Neural cell (in vitro differentiated cells): ENCODE results near the gene SDCCAG8. TPM values are rescaled to one million over a fixed set of nuclear protein-coding genes. Genes with fewer than 3 reads are reported as not detected.

Source experiments
- H2AFZ ChIP-seq: fragments of 200-600, 300-800 bp; sonication (generic), shearing (Covaris generic); 2 replicates; pipeline ENCODE4 v1.6.0; 2014; ENCODE audit warnings: low read depth, mild to moderate bottlenecking, antibody characterized with exemption, low read length, moderate library complexity
- H3F3A ChIP-seq: fragments of 200-600 bp; shearing (Covaris generic); 2 replicates; pipeline ENCODE4 v1.6.1; 2016; ENCODE audit warnings: mild to moderate bottlenecking, moderate library complexity, mixed read lengths, antibody characterized with exemption, low read length; ENCODE audit not compliant: insufficient read depth, poor library complexity, severe bottlenecking
- H3K27ac ChIP-seq: fragments of 200-600, 300-800 bp; sonication (generic), shearing (Covaris generic); 2 replicates; pipeline ENCODE4 v1.5.1; 2014; ENCODE audit warnings: mild to moderate bottlenecking, low read length, moderate library complexity
- H3K27me3 ChIP-seq: fragments of 300-800, 200-600 bp; sonication (generic), shearing (Covaris generic); 2 replicates; pipeline ENCODE4 v1.6.0; 2014; ENCODE audit warnings: mild to moderate bottlenecking, low read depth, low read length, moderate library complexity; ENCODE audit not compliant: insufficient read depth
- H3K36me3 ChIP-seq: fragments of 300-800, 200-600 bp; sonication (generic), shearing (Covaris generic); 2 replicates; pipeline ENCODE4 v1.5.1; 2014; ENCODE audit warnings: mild to moderate bottlenecking, antibody characterized with exemption, low read length, moderate library complexity; ENCODE audit not compliant: insufficient read depth
- H3K4me2 ChIP-seq: fragments of 300-800, 200-600 bp; sonication (generic), shearing (Covaris generic); 2 replicates; pipeline ENCODE4 v1.6.0; 2014; ENCODE audit warnings: mild to moderate bottlenecking, low read length
- H3K4me3 ChIP-seq: fragments of 300-800, 200-600 bp; sonication (generic), shearing (Covaris generic); 2 replicates; pipeline ENCODE4 v1.5.1; 2014; ENCODE audit warnings: mild to moderate bottlenecking, low read length, moderate library complexity
- H3K79me2 ChIP-seq: fragments of 200-600 bp; shearing (Covaris generic); replicated peaks from 2 replicates; pipeline ENCODE4 v1.6.0; 2014; ENCODE audit warnings: mild to moderate bottlenecking, low read length, moderate library complexity; ENCODE audit not compliant: insufficient read depth
- H3K9ac ChIP-seq: fragments of 300-800, 200-600 bp; sonication (generic), shearing (Covaris generic); 2 replicates; pipeline ENCODE4 v1.6.1; 2016; ENCODE audit warnings: mild to moderate bottlenecking, low read length, mixed read lengths
- H3K9me2 ChIP-seq: fragments of 200-600 bp; shearing (Covaris generic); 2 replicates; pipeline ENCODE4 v1.6.1; 2016; ENCODE audit warnings: mild to moderate bottlenecking, low read length, mixed read lengths; ENCODE audit not compliant: insufficient read depth
- H3K9me3 ChIP-seq: fragments of 200-600, 300-800 bp; sonication (generic), shearing (Covaris generic); 2 replicates; pipeline ENCODE4 v1.6.1; 2016; ENCODE audit warnings: mild to moderate bottlenecking, mixed run types, low read length, moderate library complexity, mixed read lengths
- H4K20me1 ChIP-seq: fragments of 200-600 bp; shearing (Covaris generic); 2 replicates; pipeline ENCODE4 v1.6.1; 2016; ENCODE audit warnings: mild to moderate bottlenecking, mixed run types; ENCODE audit not compliant: insufficient read depth
- EP300 ChIP-seq: fragments of 450-650 bp; conservative IDR thresholded peaks from 2 replicates; pipeline ENCODE4 v1.6.1; 2014; ENCODE audit warnings: antibody characterized with exemption, mild to moderate bottlenecking, moderate library complexity; ENCODE audit not compliant: poor library complexity, severe bottlenecking
- EZH2 ChIP-seq: fragments of 200-600, 300-800 bp; shearing (Covaris generic), sonication (generic); IDR thresholded peaks from 2 replicates; pipeline ENCODE4 v1.6.1; 2014; ENCODE audit warnings: antibody characterized with exemption, low read length, borderline replicate concordance, mild to moderate bottlenecking; ENCODE audit not compliant: insufficient read depth, poor library complexity, severe bottlenecking
- MXI1 ChIP-seq: fragments of 450-650 bp; conservative IDR thresholded peaks from 2 replicates; pipeline ENCODE4 v1.6.1; 2014; ENCODE audit warnings: antibody characterized with exemption, mild to moderate bottlenecking; ENCODE audit not compliant: poor library complexity, severe bottlenecking
- POLR2AphosphoS5 ChIP-seq: IDR thresholded peaks from 2 replicates; pipeline ENCODE4 v1.6.1; 2012
- RAD21 ChIP-seq: fragments of 450-650 bp; conservative IDR thresholded peaks from 2 replicates; pipeline ENCODE4 v1.6.1; 2014; ENCODE audit warnings: antibody characterized with exemption, mild to moderate bottlenecking, moderate library complexity
- SMC3 ChIP-seq: fragments of 450-650 bp; conservative IDR thresholded peaks from 2 replicates; pipeline ENCODE4 v1.6.1; 2014; ENCODE audit warnings: antibody characterized with exemption, mild to moderate bottlenecking, moderate library complexity; ENCODE audit not compliant: poor library complexity
- TAF1 ChIP-seq: IDR thresholded peaks from 2 replicates; pipeline ENCODE4 v1.6.1; 2012; ENCODE audit warnings: low read depth
- polyA plus RNA-seq: library from polyadenylated mRNA; depleted of rRNA; stranded (reverse); fragments of >200 nt; gene quantifications from 2 replicates; pipeline ENCODE4 v1.2.3, GENCODE V29; 2014
- TF ChIP-seq, protein P1 (sequence below): IDR thresholded peaks from 2 replicates; pipeline ENCODE4 v1.6.1; 2012; ENCODE audit warnings: borderline replicate concordance
- TF ChIP-seq, protein P2 (sequence below): fragments of 450-650 bp; IDR thresholded peaks from 2 replicates; pipeline ENCODE4 v1.5.1; 2014; ENCODE audit warnings: antibody characterized with exemption, mild to moderate bottlenecking, moderate library complexity; ENCODE audit not compliant: poor library complexity, severe bottlenecking

Gene SDCCAG8
- polyA plus RNA-seq, 1 donor from 2014 or later = 32.2 TPM

DNA sequence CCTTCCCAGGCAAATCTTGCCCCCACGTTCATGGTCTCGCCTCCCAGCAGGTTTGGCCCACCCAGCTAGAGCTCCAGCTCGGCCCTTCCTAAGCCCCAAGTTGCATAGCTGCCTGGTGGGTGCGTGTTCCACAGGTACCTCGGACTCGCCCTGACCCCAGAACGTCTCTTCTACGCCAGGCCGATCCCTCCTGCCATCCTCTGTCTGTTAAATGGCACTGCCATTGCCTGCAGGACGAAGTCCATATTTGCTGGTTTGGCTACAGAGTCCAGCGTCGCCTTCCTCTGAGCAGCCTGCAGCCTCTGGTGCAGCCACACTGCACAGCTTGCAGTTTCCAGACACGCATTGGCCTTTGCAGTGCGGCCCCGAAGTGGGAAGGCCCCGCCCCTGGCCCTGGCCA lies 228.1 kb downstream of the SDCCAG8 start:
- Histone ChIP-seq H3F3A (no peaks in the 10 kb centered on the region), H3K4me2 (no peak overlapping the region), H3K9ac (no peak overlapping the region), H3K27ac (no peak overlapping the region), H2AFZ (no peak overlapping the region), H3K79me2 (no peaks in the 10 kb centered on the region), H3K36me3 (no peaks in the 10 kb centered on the region), H3K27me3 (peaks cover 3% of the 10 kb centered on the region), H3K9me3 (no peaks in the 10 kb centered on the region), H4K20me1 (no peaks in the 10 kb centered on the region), H3K9me2 (no peaks in the 10 kb centered on the region), H3K4me3 (no peak overlapping the region)
- TF ChIP-seq EZH2 (no peak), EP300 (no peak), SMC3 (no peak), MXI1 (no peak), TAF1 (no peak), RAD21 (no peak), POLR2AphosphoS5 (no peak)
- TF ChIP-seq, protein P1, sequence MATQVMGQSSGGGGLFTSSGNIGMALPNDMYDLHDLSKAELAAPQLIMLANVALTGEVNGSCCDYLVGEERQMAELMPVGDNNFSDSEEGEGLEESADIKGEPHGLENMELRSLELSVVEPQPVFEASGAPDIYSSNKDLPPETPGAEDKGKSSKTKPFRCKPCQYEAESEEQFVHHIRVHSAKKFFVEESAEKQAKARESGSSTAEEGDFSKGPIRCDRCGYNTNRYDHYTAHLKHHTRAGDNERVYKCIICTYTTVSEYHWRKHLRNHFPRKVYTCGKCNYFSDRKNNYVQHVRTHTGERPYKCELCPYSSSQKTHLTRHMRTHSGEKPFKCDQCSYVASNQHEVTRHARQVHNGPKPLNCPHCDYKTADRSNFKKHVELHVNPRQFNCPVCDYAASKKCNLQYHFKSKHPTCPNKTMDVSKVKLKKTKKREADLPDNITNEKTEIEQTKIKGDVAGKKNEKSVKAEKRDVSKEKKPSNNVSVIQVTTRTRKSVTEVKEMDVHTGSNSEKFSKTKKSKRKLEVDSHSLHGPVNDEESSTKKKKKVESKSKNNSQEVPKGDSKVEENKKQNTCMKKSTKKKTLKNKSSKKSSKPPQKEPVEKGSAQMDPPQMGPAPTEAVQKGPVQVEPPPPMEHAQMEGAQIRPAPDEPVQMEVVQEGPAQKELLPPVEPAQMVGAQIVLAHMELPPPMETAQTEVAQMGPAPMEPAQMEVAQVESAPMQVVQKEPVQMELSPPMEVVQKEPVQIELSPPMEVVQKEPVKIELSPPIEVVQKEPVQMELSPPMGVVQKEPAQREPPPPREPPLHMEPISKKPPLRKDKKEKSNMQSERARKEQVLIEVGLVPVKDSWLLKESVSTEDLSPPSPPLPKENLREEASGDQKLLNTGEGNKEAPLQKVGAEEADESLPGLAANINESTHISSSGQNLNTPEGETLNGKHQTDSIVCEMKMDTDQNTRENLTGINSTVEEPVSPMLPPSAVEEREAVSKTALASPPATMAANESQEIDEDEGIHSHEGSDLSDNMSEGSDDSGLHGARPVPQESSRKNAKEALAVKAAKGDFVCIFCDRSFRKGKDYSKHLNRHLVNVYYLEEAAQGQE = no peak
- TF ChIP-seq, protein P2, sequence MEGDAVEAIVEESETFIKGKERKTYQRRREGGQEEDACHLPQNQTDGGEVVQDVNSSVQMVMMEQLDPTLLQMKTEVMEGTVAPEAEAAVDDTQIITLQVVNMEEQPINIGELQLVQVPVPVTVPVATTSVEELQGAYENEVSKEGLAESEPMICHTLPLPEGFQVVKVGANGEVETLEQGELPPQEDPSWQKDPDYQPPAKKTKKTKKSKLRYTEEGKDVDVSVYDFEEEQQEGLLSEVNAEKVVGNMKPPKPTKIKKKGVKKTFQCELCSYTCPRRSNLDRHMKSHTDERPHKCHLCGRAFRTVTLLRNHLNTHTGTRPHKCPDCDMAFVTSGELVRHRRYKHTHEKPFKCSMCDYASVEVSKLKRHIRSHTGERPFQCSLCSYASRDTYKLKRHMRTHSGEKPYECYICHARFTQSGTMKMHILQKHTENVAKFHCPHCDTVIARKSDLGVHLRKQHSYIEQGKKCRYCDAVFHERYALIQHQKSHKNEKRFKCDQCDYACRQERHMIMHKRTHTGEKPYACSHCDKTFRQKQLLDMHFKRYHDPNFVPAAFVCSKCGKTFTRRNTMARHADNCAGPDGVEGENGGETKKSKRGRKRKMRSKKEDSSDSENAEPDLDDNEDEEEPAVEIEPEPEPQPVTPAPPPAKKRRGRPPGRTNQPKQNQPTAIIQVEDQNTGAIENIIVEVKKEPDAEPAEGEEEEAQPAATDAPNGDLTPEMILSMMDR = no peak

DNA sequence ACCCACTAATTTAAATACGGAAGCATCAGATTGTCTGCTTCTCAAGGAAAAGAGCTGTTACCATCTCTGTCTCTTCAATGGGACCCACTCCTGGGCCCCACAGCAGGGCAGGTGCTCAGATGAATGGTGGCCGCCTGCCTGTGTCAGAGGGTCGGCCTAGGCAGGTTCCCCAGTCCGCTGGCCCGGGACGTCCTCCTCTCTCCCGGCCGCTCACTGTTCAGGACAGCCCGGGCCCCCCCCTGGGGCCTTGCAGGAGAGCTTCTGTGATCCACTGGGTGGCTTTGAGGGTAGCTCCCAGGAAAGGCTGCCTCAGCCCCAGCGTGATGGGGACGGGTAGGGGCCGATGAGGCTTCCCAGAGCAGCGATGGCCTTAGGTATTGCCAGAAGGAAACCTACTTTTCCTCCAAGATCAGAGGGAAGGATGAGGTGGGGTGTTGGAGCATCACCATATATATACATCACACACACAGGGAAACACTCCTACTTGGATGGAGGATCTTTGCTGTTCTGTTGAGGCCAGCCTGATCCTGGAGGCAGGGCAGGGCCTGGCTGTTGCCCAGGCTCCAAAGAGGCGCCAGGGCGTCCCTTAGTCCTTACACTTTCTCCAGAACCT lies 231.3 kb downstream of the SDCCAG8 start:
- Histone ChIP-seq H3K27ac (no peak overlapping the region), H3K4me2 (no peak overlapping the region), H2AFZ (no peak overlapping the region), H3K9ac (no peak overlapping the region), H3K79me2 (no peaks in the 10 kb centered on the region), H3K9me3 (no peaks in the 10 kb centered on the region), H3K36me3 (no peaks in the 10 kb centered on the region), H4K20me1 (no peaks in the 10 kb centered on the region), H3F3A (no peaks in the 10 kb centered on the region), H3K27me3 (peaks cover 3% of the 10 kb centered on the region), H3K9me2 (no peaks in the 10 kb centered on the region), H3K4me3 (no peak overlapping the region)
- TF ChIP-seq MXI1 (no peak), SMC3 (no peak), EZH2 (no peak), TAF1 (no peak), POLR2AphosphoS5 (no peak), EP300 (no peak), RAD21 (no peak)
- TF ChIP-seq, protein P1 = no peak
- TF ChIP-seq, protein P2 = no peak
